ENCODE measurements around the gene SLC5A10.

SLC5A10 gene

DNA sequence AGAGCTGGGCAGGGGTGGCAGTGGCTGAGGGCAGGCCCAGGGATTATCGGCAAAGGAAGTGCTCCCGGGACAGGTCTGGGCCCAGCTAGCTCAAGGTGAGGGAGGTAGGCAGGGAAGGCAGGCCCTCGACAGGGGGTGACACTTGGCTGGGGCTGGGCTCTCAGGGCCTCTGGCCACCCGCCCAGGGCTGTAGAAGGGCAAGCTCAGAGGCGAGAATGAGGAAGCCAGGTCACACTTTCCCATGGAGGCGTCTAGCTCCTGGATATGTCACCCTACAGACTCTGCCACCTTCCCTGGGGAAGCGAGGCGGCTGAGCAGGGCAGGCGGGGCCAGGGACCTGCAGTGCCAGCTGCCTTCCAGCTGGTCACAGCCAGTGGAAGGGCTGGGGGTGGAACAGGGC lies 33.5 kb downstream of the SLC5A10 start:
- DNase-seq (ENCODE audit: low spot score), result no peak

DNA sequence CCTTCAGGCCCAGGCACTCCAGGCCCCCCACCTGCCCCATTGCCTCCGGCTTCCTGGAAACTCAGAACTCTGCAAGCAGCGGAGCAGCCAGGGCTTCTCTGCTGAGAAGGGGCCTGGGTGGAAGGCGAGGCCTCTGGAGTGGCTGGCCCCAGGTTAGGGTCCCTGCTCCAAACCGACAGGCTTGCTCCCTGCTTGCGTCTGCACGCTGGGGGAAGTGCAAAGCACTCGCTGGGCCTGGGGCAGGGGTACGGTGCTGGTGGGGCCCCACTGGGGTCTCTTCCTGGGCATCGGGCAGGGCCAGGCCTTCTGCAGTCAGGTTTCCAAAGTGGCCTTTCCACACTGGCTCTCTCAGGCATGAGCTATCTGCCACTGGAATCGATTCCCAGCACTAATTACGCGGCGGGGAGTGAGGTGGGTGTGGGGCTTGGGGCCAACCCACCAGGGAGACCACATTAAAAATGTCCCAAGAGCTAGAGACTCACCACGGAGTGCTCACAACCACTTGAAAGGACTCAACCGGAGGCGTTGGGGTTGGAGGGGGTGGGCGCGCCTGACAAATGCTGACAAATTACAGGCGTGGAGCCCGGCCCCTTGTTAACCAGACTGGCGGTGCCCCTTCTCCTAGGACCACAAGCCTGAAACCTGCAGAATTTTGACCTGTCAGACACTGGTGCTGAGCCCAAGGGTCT lies 34.7 kb downstream of the SLC5A10 start:
- no peak for DNase-seq (ENCODE audit: low spot score)

DNA sequence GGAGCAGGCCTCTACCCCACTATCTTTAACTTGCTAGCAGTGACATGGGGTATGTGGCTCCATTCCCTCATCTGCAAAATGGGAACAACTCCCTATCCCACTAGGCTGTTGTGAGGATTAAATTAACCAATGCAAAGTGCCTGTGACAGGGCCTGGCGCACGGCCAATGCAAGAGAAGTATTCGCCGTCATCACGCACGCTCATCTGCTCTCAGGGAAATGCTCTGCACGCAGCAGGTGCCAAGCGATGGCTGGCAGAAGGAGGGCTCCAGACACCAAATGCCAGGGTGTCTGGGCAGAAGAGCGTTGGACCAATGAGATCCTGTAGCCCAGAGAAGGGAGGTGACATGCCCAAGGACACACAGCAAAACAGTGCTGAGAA lies 35.3 kb downstream of the SLC5A10 start:
- no peak for DNase-seq (ENCODE audit: low spot score)

DNA sequence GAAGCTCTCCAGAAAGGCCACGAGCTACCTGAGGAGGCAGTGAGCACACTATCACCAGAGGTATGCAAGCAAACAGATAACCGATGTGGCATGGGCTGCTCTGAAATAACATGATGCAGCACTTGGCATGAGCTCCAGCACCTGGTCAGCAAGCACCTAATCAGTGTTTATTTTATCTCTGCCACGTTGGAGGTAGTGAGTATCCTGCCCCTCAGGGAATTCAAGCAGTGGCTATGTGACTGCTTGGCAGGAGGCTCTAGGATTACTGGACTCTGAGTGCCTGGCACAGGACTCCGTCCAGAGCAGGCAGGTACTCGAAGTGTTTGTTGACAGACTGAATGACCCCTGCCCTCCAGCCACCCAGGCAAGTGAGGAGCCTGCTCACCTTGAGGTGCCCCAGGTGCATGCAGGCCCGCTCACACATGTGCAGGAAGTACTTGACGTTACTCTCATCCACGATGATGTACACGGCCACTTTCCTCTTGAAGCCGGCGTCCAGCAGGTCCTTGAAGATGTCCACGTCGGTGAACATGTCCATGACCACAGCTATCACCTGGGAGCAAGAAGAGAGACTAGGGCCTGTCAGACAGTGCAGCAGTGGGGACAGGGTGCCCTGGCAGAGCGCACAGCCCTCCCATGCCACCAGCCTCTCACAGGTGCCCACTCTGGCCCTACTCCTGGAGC lies 36.0 kb downstream of the SLC5A10 start:
- DNase-seq (ENCODE audit: low spot score), result no peak

DNA sequence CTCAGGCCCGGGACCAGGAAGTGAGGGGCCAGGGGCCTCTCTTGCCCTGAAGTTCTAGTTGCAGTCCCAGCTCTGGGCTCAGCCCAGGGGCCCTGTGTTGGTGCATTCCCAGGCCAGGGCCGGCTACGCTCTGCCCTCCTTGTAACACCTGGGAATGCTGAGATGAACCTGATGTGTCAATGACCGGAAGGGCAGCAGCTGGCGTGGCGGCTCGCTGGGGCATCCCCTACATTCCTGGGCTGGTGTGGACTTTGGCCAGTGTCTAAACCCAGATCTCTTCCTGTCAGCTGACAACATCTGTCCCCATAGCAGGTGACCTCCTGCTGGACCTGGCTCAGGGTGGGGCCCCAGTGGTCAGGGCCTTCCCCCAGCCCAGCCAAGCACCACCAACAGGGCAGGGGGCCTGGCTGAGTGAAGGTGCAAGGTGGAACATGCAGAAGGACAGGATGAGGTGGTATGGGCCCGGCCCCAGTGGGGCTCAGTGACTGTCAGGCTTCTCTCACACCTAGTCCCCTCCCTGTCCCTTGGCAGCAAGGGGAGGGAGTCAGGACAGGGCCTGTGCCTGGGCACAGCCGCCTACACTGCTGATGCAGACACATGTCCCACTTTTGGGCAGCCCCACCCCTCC lies 36.7 kb downstream of the SLC5A10 start:
- DNase-seq (ENCODE audit: low spot score), result no peak

DNA sequence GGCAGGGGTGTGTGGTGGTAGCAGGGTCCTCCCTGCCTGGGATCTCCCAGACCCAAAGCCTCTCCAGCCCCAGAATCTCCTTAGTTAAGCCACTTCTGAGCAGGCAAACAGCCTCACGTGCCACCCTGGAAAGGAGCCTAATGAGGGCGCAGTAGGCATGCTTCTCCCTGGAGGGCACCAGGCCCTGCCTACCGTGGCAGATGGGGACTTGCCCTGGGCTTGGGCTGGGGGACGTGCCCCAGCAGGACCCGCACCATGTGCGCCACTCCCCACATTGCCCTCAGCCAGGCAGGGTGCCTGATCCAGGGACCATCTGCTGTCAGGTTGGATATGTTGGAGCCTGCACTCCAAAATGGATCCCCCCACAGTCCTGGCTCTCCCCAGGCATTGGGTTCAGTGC lies 38.4 kb downstream of the SLC5A10 start:
- no peak for DNase-seq (ENCODE audit: low spot score)

DNA sequence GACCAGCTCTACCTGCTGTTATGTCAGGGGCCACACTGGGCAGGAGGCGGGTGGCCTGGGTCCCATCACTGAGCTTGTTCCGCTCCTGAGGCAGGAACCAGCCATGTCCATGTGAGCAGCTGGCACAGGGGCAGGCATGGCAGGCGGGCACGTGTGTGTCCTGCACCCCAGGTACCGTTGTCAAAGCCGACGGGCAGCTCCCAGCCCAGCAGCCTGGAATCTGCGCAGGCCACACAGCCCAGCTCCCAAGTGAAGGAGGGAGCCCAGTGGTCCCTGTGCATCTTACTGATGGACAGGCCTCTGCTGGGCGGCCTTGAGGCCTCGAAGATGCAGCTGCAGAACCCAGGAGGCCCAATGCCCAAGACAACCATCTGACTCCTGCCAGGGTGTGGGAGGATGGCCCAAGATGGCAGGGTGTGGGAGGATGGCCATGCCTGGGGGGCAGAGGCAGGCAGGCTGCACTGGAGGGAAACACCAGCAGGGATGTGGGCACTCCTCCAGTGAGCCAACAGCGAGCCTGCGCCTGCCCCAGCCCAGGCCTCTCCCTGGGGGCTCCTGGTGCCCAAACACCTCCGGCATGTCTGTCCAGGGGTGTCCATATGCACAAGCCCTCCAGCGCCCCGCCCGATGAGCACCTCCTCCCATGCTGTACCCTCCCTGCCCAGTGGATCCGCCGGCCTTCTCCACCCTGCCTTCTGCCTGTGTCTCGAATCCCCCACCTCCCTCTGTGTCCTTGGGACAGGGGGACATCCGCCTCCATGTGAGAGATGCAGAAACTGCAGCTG lies 39.8 kb downstream of the SLC5A10 start:
- DNase-seq (ENCODE audit: low spot score), result no peak

DNA sequence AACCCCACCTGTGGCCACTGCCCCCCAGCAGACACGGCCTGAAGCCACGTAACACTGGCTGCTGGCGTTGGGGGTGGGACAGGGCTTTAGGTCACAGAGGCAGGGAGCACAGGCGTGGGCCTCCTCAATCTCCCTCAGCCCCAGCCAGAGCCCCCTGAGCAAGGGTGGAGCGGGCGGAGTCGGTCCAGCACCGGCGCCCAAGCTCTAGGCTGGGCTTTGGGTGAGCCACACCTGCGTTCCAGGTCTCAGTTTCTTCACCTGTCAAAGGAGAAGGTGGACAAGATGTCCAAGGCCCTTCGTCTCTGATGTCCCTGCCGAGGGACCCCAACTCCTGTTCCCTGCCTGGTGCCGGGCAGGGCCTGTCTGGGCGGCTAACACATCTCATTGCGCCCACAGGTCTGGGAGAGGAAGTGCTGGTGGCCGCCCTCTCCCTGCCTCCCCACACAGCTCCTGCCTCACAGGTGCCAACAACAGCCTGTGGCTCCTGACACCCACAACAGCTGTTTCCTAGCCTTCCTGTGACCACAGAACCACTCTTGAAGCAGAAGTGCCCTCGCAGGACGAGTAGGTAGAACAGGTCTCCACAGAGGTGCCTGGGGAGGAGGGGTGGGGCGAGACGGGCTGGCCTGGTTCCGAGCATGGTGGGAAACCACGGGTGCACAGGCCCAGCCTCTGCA lies 40.6 kb downstream of the SLC5A10 start:
- no peak for DNase-seq (ENCODE audit: low spot score)

DNA sequence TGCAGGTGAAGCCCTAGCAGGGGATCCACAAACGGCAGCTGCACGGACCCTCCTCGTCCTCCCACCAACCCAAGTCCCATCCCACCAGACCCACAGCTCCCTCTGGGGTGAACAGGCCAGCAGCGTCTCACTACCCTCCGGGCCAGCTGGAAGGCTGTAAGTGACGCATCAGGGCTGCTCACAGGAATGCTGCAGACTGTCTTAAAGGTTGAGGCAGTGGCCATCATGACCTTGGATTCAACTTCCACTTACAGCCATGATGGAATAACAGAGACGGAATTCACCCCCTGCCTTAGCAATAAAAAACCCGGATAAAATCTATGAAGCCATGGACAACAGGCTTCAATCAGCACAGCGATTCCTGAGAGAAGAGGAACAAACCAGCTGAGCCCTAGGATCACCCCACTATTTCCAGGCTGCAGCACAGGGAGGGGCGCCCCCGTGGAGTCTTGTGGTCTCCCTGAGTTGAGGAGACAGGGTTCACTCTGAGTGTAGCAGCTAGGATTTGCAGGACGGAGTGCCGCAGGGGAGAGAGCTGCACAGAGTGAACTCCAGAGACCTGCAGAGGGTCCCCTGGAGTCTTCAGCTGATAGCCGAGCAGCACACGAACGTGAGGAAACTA lies 42.1 kb downstream of the SLC5A10 start:
- peak; percentile 62 for DNase-seq (ENCODE audit: low spot score)

DNA sequence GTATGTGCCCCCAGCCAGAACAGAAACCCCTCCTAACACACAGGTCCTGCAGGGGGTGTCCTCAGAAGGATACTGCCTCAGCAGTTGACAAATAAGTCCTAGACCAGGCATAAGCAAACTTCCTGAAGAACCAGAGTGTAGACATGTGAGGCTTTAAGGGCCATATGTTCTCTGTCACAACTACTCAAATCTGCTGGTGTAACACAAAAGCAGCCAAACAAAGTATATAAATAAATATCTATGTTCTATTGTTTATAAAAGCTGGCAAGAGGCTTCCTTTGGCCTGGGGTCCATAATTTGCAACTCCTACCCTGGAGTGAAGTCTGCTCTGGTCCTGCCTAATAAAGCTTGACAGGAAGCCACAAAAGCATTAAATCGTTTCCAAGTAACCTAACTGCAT lies 42.7 kb downstream of the SLC5A10 start:
- DNase-seq (ENCODE audit: low spot score), result no peak

DNA sequence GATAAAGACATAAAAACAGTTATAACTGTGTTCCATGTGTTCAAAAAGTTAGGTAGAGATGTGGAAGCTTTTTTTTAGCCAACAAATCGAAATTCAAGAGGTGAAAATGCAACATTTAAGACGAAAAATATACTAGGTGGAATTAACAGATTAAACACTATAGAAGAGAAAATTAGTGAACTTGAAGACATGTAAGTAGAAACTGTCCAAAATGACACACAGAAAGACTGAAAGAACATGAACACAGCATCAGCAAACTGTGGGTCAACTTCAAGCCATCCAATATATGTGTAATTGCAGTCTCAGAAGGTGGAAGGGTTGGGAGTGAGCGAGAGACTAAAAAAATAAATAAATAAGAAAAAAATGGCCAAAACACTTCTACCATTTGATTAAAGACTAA lies 43.3 kb downstream of the SLC5A10 start:
- no peak for DNase-seq (ENCODE audit: low spot score)

DNA sequence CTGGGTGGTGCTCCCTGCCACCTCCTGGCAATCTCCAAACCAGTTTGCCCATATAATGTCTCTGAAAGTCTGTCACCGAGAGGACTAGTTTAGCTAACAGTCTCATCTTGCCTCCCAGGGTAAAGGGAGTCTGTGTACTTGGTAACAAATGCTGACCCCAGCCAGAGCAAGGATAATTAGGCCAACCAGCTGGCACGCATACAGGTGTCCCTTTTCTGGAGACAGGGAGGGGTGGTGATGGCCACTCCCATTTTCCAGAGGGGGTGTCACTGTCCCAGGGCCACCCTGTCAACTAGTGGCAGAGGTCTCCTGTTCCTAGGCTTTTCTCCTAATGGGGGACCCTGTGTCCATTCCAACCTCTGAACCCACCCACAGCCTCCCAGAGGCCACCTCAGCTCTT lies 44.5 kb downstream of the SLC5A10 start:
- DNase-seq (ENCODE audit: low spot score), result no peak

DNA sequence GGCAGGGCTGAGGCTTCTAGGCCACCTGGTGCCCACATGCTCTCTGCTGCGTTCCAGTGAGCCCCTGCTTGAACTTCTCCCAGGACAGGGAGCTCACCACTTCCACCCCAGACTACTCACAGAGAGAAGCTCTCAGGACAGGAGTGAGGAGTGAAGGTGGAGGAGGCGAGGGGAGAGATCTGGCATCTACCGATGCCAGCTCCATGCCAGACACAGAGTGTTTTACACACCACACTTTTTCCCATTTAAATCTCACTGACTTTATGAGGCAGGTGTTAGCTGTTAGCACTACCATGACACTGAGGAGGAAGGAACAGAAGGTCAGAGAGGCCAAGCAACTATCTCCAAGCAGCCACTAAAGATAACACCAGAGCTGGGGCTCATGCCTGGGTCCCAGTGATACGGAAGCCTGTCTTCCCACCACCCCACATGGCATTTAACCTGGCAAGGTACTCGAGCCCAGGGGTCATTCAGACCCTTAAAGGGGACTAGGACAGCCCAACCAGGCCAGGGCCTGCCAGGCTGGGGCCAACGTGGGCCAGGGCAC lies 45.8 kb downstream of the SLC5A10 start:
- DNase-seq (ENCODE audit: low spot score), result no peak

DNA sequence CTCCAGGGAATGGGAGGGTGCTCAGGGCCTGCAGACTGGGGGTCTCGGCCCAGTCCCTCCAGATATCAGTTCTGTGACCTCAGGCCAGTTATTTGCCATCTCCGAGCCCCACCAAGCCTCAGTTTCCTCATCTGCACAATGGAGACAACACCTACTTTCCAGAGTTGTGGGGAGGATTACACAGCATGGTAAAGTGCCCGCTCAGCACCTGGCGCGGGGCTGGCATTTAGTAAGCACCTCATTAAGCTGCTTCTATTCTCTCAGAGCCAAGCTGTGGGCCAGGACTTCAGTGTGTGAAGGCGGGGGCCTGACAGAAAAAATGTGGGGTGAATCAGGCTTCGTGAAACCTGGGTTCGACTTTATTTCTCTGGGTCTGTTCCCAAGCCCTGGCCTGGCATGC lies 47.4 kb downstream of the SLC5A10 start:
- DNase-seq (ENCODE audit: low spot score), result no peak

DNA sequence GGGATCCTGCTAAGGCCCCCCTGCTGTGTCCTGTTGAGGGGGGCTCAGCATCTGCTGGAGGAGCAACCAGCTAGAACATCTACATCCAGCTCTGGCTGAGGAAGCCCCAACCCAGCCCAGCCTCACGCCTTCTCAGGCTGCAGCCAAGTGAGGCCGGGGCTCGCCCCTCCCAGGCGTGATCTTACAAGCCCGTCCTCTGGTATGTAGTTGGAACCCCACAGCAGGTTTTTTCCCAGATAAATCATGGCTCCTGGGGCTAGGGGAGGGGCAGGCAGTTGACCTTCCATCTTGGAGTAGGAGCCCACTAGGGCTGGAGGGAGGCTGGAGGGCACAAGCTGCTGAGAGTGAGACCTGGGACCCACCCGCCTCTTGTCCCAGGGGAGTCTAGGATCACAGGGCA lies 47.9 kb downstream of the SLC5A10 start:
- DNase-seq (ENCODE audit: low spot score), result no peak

DNA sequence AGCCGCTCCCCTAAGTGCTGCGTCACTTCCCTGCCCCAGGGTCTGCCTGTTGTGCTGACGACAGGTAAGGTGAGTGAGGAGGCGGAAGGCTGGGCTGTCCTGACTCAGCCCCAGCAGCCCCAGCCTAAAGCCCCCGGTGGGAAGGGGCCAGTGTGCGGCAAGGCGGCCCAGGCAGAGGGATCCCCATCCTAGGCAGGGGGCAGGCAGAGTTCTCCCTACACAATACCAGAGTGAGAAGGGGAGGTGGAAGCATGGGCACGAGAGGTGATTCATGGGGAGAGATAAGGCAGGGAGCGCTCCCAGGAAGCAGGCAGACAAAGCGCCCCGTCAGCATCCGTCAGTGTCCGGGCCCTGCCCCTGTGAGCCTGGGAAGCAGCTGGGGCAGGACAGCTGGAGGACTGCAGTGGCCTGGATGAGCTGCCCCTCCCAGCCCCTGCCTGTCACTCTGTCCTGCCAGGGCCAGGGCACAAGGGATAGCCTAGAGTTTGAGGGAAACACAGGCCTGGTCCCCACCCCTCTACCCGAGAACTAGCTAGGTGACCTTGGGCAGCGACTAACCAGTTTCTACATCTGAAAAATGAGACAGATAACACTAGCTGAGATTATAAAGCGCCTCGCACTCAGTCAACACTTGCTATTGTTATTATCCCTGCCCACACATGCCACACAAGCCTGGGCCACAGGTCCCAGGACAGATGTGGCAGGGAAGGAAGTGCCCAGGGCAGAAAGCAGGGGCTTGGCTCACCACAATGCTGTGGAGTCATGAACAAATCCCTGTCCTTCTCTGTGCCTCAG lies 48.8 kb downstream of the SLC5A10 start:
- no peak for DNase-seq (ENCODE audit: low spot score)

DNA sequence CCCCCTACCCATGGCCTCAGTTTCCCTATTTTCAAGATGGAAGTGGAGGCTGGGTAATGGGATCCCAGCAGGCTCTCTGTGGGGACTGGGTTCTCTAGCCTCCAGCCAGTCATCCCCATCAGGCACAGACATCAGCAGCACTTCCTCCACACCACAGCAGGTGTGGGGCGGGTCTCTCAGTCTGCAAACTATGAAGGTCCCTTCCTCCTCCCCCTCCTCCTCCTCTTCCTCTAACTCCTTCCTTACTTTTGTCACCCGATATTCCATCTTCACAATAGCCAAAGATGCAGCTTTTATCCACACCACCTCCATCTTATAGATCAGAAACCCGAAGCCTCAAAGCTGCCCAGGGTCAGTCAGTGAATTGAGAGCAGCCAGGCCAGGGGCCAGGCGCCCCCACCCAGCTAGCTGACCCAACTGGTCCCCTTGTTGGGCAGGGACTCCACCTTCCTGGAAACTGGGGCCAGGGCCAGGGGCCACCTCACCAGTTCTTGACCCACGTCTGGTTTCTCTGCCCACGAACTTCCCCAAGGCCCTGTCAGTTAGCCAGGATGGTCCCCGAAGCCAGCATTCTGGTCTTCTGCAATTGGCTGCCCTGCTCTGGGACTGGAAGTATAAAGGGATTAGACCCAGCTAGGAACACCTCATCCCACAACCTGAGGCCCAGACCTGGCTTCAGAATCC lies 50.1 kb downstream of the SLC5A10 start:
- DNase-seq (ENCODE audit: low spot score), result no peak

DNA sequence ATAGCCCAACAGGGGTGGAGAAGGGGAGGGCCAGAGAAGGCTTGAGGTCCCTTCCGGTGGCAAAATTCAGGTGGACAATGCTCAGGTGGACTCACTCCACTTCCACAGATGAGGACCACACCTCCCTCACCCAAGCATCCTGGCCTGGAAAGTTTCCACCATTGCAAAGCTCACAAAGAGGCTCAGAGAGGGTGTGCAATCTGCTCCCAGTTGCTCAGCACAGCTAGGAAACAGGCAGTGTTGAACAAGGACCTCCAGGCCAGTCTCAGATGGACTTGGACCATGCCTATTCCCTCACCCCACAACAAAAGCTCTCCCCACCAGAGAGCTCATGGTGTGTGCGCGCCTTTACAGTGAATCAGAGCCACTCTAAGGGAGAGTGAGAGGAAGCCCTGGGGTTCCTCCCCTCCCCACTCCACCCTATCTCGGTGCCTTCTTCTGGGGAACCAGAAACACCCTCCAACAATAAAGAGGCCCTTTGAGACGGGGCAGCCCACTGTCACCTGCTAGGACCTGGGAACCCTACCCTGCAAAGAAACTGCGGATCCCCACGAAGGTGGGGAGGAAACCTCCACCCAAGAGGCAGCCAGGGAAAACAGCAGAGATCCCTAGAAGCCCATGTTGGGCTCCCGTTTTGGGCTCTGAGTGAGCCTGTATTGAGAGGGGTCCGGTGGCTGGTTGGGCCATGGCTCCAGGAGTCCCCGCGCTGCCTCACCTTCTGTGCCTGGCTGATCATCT lies 51.0 kb downstream of the SLC5A10 start:
- DNase-seq (ENCODE audit: low spot score), result no peak

Measured in AG08396 (cell line).